H9 (cell line): ENCODE results near the gene TEX19. TPM values are rescaled to one million over a fixed set of nuclear protein-coding genes. Genes with fewer than 3 reads are reported as not detected.
"Not testable (repeated sequence)": the region's sequence is repeated elsewhere in the genome, so short reads cannot be mapped to it uniquely, and the experiment has no call there.

ENCODE experiments used
- DNase-seq: peaks from one replicate; pipeline ENCODE4 v3.0.0-alpha.2; 2017
- H2AFZ ChIP-seq: one replicate; pipeline ENCODE4 v1.6.1; 2013; ENCODE audit warnings: mild to moderate bottlenecking, low read length, control low read depth, moderate library complexity
- H2AK5ac ChIP-seq: 2 replicates; pipeline ENCODE4 v1.6.1; 2013; ENCODE audit warnings: low read length, control low read depth, mixed read lengths; ENCODE audit not compliant: insufficient read length
- H2BK120ac ChIP-seq: one replicate; pipeline ENCODE4 v1.6.1; 2013; ENCODE audit warnings: low read depth, mild to moderate bottlenecking, low read length, control low read depth, inconsistent platforms; ENCODE audit not compliant: poor library complexity, severe bottlenecking
- H2BK12ac ChIP-seq: 2 replicates; pipeline ENCODE4 v1.6.1; 2013; ENCODE audit warnings: low read length, control low read depth, mixed read lengths, low read depth; ENCODE audit not compliant: insufficient read length
- H2BK15ac ChIP-seq: 2 replicates; pipeline ENCODE4 v1.6.1; 2013; ENCODE audit warnings: low read depth, low read length, control low read depth
- H2BK20ac ChIP-seq: one replicate; pipeline ENCODE4 v1.6.1; 2013; ENCODE audit warnings: low read depth, mild to moderate bottlenecking, low read length, control low read depth, inconsistent platforms; ENCODE audit not compliant: poor library complexity, severe bottlenecking
- H2BK5ac ChIP-seq: 2 replicates; pipeline ENCODE4 v1.6.1; 2013; ENCODE audit warnings: low read length, control low read depth, mixed read lengths; ENCODE audit not compliant: insufficient read length
- H3K14ac ChIP-seq: 2 replicates; pipeline ENCODE4 v1.6.1; 2013; ENCODE audit warnings: low read length, control low read depth; ENCODE audit not compliant: insufficient read depth
- H3K18ac ChIP-seq: 2 replicates; pipeline ENCODE4 v1.6.1; 2013; ENCODE audit warnings: low read depth, mild to moderate bottlenecking, mixed read lengths, low read length, control low read depth; ENCODE audit not compliant: insufficient read length
- H3K23ac ChIP-seq: 2 replicates; pipeline ENCODE4 v1.6.1; 2013; ENCODE audit warnings: low read length, control low read depth, mixed read lengths, low read depth; ENCODE audit not compliant: insufficient read length
- H3K23me2 ChIP-seq: 2 replicates; pipeline ENCODE4 v1.6.1; 2013; ENCODE audit warnings: low read depth, mild to moderate bottlenecking, mixed read lengths, low read length, control low read depth; ENCODE audit not compliant: insufficient read length, poor library complexity, severe bottlenecking
- H3K27ac ChIP-seq: 2 replicates; pipeline ENCODE4 v1.5.1; 2013; ENCODE audit warnings: low read length, control low read depth, mixed read lengths, low read depth; ENCODE audit not compliant: insufficient read length
- H3K27me3 ChIP-seq: 2 replicates; pipeline ENCODE4 v1.6.1; 2013; ENCODE audit warnings: low read length, control low read depth, inconsistent platforms; ENCODE audit not compliant: insufficient read depth
- H3K4ac ChIP-seq: 2 replicates; pipeline ENCODE4 v1.6.1; 2013; ENCODE audit warnings: low read depth, mild to moderate bottlenecking, control low read depth, inconsistent platforms, low read length, moderate library complexity
- H3K4me1 ChIP-seq: 2 replicates; pipeline ENCODE4 v1.6.1; 2013; ENCODE audit warnings: low read length, control low read depth, inconsistent platforms; ENCODE audit not compliant: insufficient read depth
- H3K4me2 ChIP-seq: 2 replicates; pipeline ENCODE4 v1.6.1; 2013; ENCODE audit warnings: low read length, control low read depth, mixed read lengths; ENCODE audit not compliant: insufficient read length, insufficient read depth
- H3K56ac ChIP-seq: 2 replicates; pipeline ENCODE4 v1.6.1; 2013; ENCODE audit warnings: low read depth, mild to moderate bottlenecking, mixed read lengths, low read length, control low read depth; ENCODE audit not compliant: insufficient read length
- H3K79me1 ChIP-seq: 2 replicates; pipeline ENCODE4 v1.6.1; 2013; ENCODE audit warnings: low read depth, mild to moderate bottlenecking, moderate library complexity, low read length, control low read depth, inconsistent platforms; ENCODE audit not compliant: insufficient read depth, poor library complexity, severe bottlenecking
- H3K79me2 ChIP-seq: 2 replicates; pipeline ENCODE4 v1.6.1; 2013; ENCODE audit warnings: low read length, control low read depth, inconsistent platforms; ENCODE audit not compliant: insufficient read depth
- H3K9ac ChIP-seq: 2 replicates; pipeline ENCODE4 v1.6.1; 2013; ENCODE audit warnings: low read length, control low read depth, mixed read lengths; ENCODE audit not compliant: insufficient read length; ENCODE audit errors: extremely low read depth
- H3K9me3 ChIP-seq: one replicate; pipeline ENCODE4 v1.6.1; 2013; ENCODE audit warnings: low read depth, low read length, inconsistent platforms; ENCODE audit not compliant: control insufficient read depth
- H3T11ph ChIP-seq: one replicate; pipeline ENCODE4 v1.6.1; 2013; ENCODE audit warnings: mild to moderate bottlenecking, low read length, control low read depth, inconsistent platforms
- H4K20me1 ChIP-seq: one replicate; pipeline ENCODE4 v1.6.1; 2013; ENCODE audit not compliant: control insufficient read depth, insufficient read length, insufficient read depth
- H4K5ac ChIP-seq: 2 replicates; pipeline ENCODE4 v1.6.1; 2013; ENCODE audit warnings: low read depth, mild to moderate bottlenecking, mixed read lengths, low read length, control low read depth; ENCODE audit not compliant: insufficient read length
- H4K8ac ChIP-seq: replicated peaks from 2 replicates; pipeline ENCODE4 v1.6.1; 2013; ENCODE audit warnings: low read length, control low read depth, mixed read lengths, low read depth; ENCODE audit not compliant: insufficient read length
- H4K91ac ChIP-seq: 2 replicates; pipeline ENCODE4 v1.6.1; 2013; ENCODE audit warnings: low read depth, mild to moderate bottlenecking, moderate library complexity, mixed read lengths, low read length, control low read depth; ENCODE audit not compliant: insufficient read length
- H3K27ac Mint-ChIP-seq, 3 experiments: 2 replicates in 2 of 3; 3 replicates in 1 of 3; pipeline ENCODE4 v1.8.0; 2020 to 2021; ENCODE audit warnings: mixed read lengths in 3 of 3, mild to moderate bottlenecking in 1 of 3, moderate library complexity in 1 of 3
- H3K27me3 Mint-ChIP-seq: 2 replicates; pipeline ENCODE4 v1.8.0; 2021; ENCODE audit warnings: low read depth, mild to moderate bottlenecking, moderate library complexity, mixed read lengths
- H3K36me3 Mint-ChIP-seq, 3 experiments: 2 replicates in 2 of 3; 3 replicates in 1 of 3; pipeline ENCODE4 v1.8.0; 2020 to 2021; ENCODE audit warnings: low read depth in 3 of 3, mixed read lengths in 3 of 3; ENCODE audit not compliant: insufficient read depth in 1 of 3
- H3K4me1 Mint-ChIP-seq, 2 experiments: 2 replicates each; pipeline ENCODE4 v1.8.0; 2020; ENCODE audit warnings: mixed read lengths in 2 of 2
- H3K4me3 Mint-ChIP-seq, 2 experiments: 2 replicates in 1 of 2; 3 replicates in 1 of 2; pipeline ENCODE4 v1.8.0; 2020 to 2021; ENCODE audit warnings: mild to moderate bottlenecking in 2 of 2, mixed read lengths in 2 of 2, moderate library complexity in 1 of 2
- H3K9me3 Mint-ChIP-seq, 2 experiments: 2 replicates in 1 of 2; 3 replicates in 1 of 2; pipeline ENCODE4 v1.8.0; 2020; ENCODE audit warnings: mild to moderate bottlenecking in 2 of 2, mixed read lengths in 2 of 2, moderate library complexity in 1 of 2
- CTCF ChIP-seq: fragments of 200-600 bp; sonication (generic); conservative IDR thresholded peaks from 3 replicates; pipeline ENCODE4 v1.8.0; 2021; ENCODE audit warnings: antibody characterized with exemption, mild to moderate bottlenecking
- WGBS: extraction: QIAGEN DNeasy Blood & Tissue Kit; methylation state at CpG from one replicate; pipeline ENCODE4 v1.1.7; 2013; ENCODE audit warnings: missing lambda C conversion rate, low lambda C conversion rate, mixed read lengths; ENCODE audit not compliant: insufficient read length; ENCODE audit errors: extremely low coverage; 5-methylcytosine and 5-hydroxymethylcytosine counted together
- total RNA-seq: library from RNA; stranded (reverse); gene quantifications from 2 replicates; pipeline ENCODE4 v1.2.1, GENCODE V29; 2021

The TEX19 gene
- total RNA-seq, 1 experiment from 2014 or later = 1.4 TPM

DNA sequence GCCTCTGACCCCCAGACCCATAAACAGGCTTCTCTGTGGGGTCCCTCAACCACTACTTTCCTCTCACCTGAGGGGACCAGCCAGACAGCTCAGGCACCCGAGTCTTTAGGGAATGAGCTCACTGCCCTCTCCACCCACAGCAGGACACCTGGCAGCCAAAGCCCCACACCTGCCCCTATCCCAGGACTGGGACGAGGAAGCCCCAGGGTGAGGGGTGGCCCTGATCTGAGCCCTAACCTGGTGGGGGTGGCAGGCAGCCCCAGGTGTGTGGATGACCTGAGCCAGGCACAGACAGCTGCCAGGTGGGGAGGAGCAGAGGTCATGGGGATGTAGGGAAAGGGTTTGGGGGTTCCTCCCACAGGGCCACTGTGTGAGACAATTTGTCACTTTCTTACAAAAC is 1.7 kb upstream of the TEX19 start:
- DNase-seq = no peak
- no peaks in the 10 kb centered on the region for H3K9me3 Mint-ChIP-seq
- Histone ChIP-seq H3K9ac (no peak overlapping the region), H3K4me2 (no peak overlapping the region), H3K23me2 (no peaks in the 10 kb centered on the region), H3K27ac (no peak overlapping the region), H3K23ac (no peak overlapping the region), H4K5ac (no peak overlapping the region), H2BK20ac (no peak overlapping the region), H2BK5ac (no peak overlapping the region), H2BK12ac (no peak overlapping the region), H4K91ac (no peak overlapping the region), H3K4me1 (peaks cover 2% of the 10 kb centered on the region; the same call in 1 of the 2 replicates), H2AFZ (no peak overlapping the region), H3K56ac (no peak overlapping the region), H2BK120ac (no peak overlapping the region), H3K14ac (no peak overlapping the region), H3K9me3 (no peaks in the 10 kb centered on the region), H3K18ac (no peak overlapping the region), H3K4ac (no peak overlapping the region), H3T11ph (no peak overlapping the region), H2AK5ac (no peak overlapping the region), H2BK15ac (no peak overlapping the region), H4K20me1 (no peaks in the 10 kb centered on the region), H3K79me1 (no peaks in the 10 kb centered on the region), H4K8ac (no peak overlapping the region), H3K27me3 (no peaks in the 10 kb centered on the region), H3K79me2 (no peaks in the 10 kb centered on the region)
- no peak overlapping the region for H3K27ac Mint-ChIP-seq
- no peaks in the 10 kb centered on the region for H3K36me3 Mint-ChIP-seq
- no CpG with 5 or more reads among the region's 2 CpGs for WGBS
- H3K4me3 Mint-ChIP-seq = no peak overlapping the region
- peaks cover 2 to 18% of the 10 kb centered on the region in 2 experiments for H3K4me1 Mint-ChIP-seq
- peaks cover 16% of the 10 kb centered on the region for H3K27me3 Mint-ChIP-seq
- TF ChIP-seq CTCF = no peak

GRCh38 chr17:82359451-82360074 is 516 bp downstream of the TEX19 start:
- not testable (repeated sequence) for H4K8ac ChIP-seq, H2AK5ac ChIP-seq, H3K9me3 ChIP-seq, H3K14ac ChIP-seq, H2BK15ac ChIP-seq, H4K91ac ChIP-seq, H3K9me3 Mint-ChIP-seq, H3K56ac ChIP-seq, DNase-seq, H3K36me3 Mint-ChIP-seq, H3K79me1 ChIP-seq, H3K27ac Mint-ChIP-seq, H3K4me2 ChIP-seq, H4K5ac ChIP-seq, H3K27me3 ChIP-seq, H3K9ac ChIP-seq, H3K79me2 ChIP-seq, H3K4me1 ChIP-seq, H2AFZ ChIP-seq, H3T11ph ChIP-seq, H2BK20ac ChIP-seq, H4K20me1 ChIP-seq, H2BK120ac ChIP-seq, H3K18ac ChIP-seq, H3K4ac ChIP-seq, H3K4me3 Mint-ChIP-seq, H2BK12ac ChIP-seq, H3K23ac ChIP-seq, H2BK5ac ChIP-seq, H3K23me2 ChIP-seq, H3K27ac ChIP-seq
- Mint-ChIP-seq H3K27me3 (peaks cover 18% of the 10 kb centered on the region), H3K4me1 (peaks cover 11 to 28% of the 10 kb centered on the region in 2 experiments)
- WGBS = no CpG with 5 or more reads among the region's 1 CpG
